ENCODE measurements around the gene CCSER1.

GRCh38 chr4:91519155-91519554, 1392.0 kb downstream of the CCSER1 start:
- no peak for TF ChIP-seq CTCF (conservative IDR thresholded peaks at IDR 0.05 in 1 of 2, IDR thresholded peaks at IDR 0.05 in 1 of 2; ENCODE audit: extremely low read depth in 1 of 2, insufficient read depth in 1 of 2, low read depth in 1 of 2, low read length in 2 of 2)
- no peak for TF ChIP-seq EZH2 (IDR thresholded peaks at IDR 0.05; ENCODE audit: borderline replicate concordance, low read length)

Data from mammary epithelial cell (primary cell).